Stimulated activated memory B cell treated with anti-CD40 and anti-IgM and Interleukin-4, amounts not matched to agents 10 μg/mL and 1 μg/mL and 100 μg/mL, for 72 hours (primary cell): ENCODE measurements around the gene NQO2.
"Not testable (repeated sequence)": the region's sequence is repeated elsewhere in the genome, so short reads cannot be mapped to it uniquely, and the experiment has no call there.

Experiments used
- ATAC-seq: fragments of 150-1000 bp; cut with Tn5 transposase; 2 replicates; pipeline ENCODE4 v1.10.0; 2021
- H3K27ac Mint-ChIP-seq: one replicate; pipeline ENCODE4 v1.8.0; 2022; ENCODE audit warnings: mild to moderate bottlenecking, mixed read lengths
- H3K27me3 Mint-ChIP-seq: one replicate; pipeline ENCODE4 v1.8.0; 2022; ENCODE audit warnings: mixed read lengths
- H3K36me3 Mint-ChIP-seq: one replicate; pipeline ENCODE4 v1.8.0; 2022; ENCODE audit warnings: mixed read lengths
- H3K4me1 Mint-ChIP-seq: one replicate; pipeline ENCODE4 v1.8.0; 2022; ENCODE audit warnings: mixed read lengths
- H3K4me3 Mint-ChIP-seq: one replicate; pipeline ENCODE4 v1.8.0; 2022; ENCODE audit warnings: mild to moderate bottlenecking, moderate library complexity, mixed read lengths
- H3K9me3 Mint-ChIP-seq: one replicate; pipeline ENCODE4 v1.8.0; 2022; ENCODE audit warnings: mixed read lengths

The NQO2 gene

GRCh38 chr6:2992330-2992979, 7.2 kb upstream of the NQO2 start:
- H3K36me3 Mint-ChIP-seq = no peaks in the 10 kb centered on the region
- no peak overlapping the region for H3K27ac Mint-ChIP-seq
- H3K4me3 Mint-ChIP-seq = no peak overlapping the region
- H3K9me3 Mint-ChIP-seq = no peaks in the 10 kb centered on the region
- no peaks in the 10 kb centered on the region for H3K27me3 Mint-ChIP-seq
- ATAC-seq = no peak
- peaks cover 33% of the 10 kb centered on the region for H3K4me1 Mint-ChIP-seq

- no peaks in the 10 kb centered on the region for H3K9me3 Mint-ChIP-seq
- H3K4me3 Mint-ChIP-seq = no peak overlapping the region
- H3K4me1 Mint-ChIP-seq = peaks cover 30% of the 10 kb centered on the region
- H3K27ac Mint-ChIP-seq = no peak overlapping the region
- H3K27me3 Mint-ChIP-seq = no peaks in the 10 kb centered on the region
- no peak for ATAC-seq
- no peaks in the 10 kb centered on the region for H3K36me3 Mint-ChIP-seq
These were observed 5.9 kb upstream of the NQO2 start for GRCh38 chr6:2993755-2994317.

GRCh38 chr6:2998249-2998997, 1.3 kb upstream of the NQO2 start:
- H3K27me3 Mint-ChIP-seq, H3K9me3 Mint-ChIP-seq, H3K36me3 Mint-ChIP-seq: not testable (repeated sequence)
- H3K4me1 Mint-ChIP-seq = peaks cover 39% of the 10 kb centered on the region
- peak overlapping the region; percentile 82 for H3K27ac Mint-ChIP-seq
- peak overlapping the region; percentile 87 for H3K4me3 Mint-ChIP-seq
- ATAC-seq = peak; percentile 63

GRCh38 chr6:2998998-2999617, 586 bp upstream of the NQO2 start:
- peaks cover 5% of the 10 kb centered on the region for H3K36me3 Mint-ChIP-seq
- peaks cover 39% of the 10 kb centered on the region for H3K4me1 Mint-ChIP-seq
- H3K9me3 Mint-ChIP-seq = no peaks in the 10 kb centered on the region
- H3K27me3 Mint-ChIP-seq = no peaks in the 10 kb centered on the region
- peak overlapping the region; percentile 82 for H3K27ac Mint-ChIP-seq
- ATAC-seq = peak; percentile 71
- H3K4me3 Mint-ChIP-seq = peak overlapping the region; percentile 87

- peaks cover 43% of the 10 kb centered on the region for H3K4me1 Mint-ChIP-seq
- no peak overlapping the region for H3K27ac Mint-ChIP-seq
- no peaks in the 10 kb centered on the region for H3K27me3 Mint-ChIP-seq
- H3K9me3 Mint-ChIP-seq = no peaks in the 10 kb centered on the region
- peaks cover 27% of the 10 kb centered on the region for H3K36me3 Mint-ChIP-seq
- no peak for ATAC-seq
- peak overlapping the region; percentile 90 for H3K4me3 Mint-ChIP-seq
These were observed 1.6 kb downstream of the NQO2 start for GRCh38 chr6:3001146-3001772.

- Mint-ChIP-seq H3K27ac (no peak overlapping the region), H3K4me1 (peaks cover 37% of the 10 kb centered on the region), H3K4me3 (no peak overlapping the region), H3K9me3 (no peaks in the 10 kb centered on the region), H3K27me3 (no peaks in the 10 kb centered on the region), H3K36me3 (peaks cover 33% of the 10 kb centered on the region)
- no peak for ATAC-seq
These were observed 2.1 kb downstream of the NQO2 start for GRCh38 chr6:3001773-3002293.

- Mint-ChIP-seq H3K4me1 (peaks cover 31% of the 10 kb centered on the region), H3K36me3 (peaks cover 45% of the 10 kb centered on the region), H3K27ac (peak overlapping the region; percentile 40)
- not testable (repeated sequence) for ATAC-seq, H3K4me3 Mint-ChIP-seq, H3K9me3 Mint-ChIP-seq, H3K27me3 Mint-ChIP-seq
These were observed 3.5 kb downstream of the NQO2 start for GRCh38 chr6:3003226-3003625.

GRCh38 chr6:3005077-3005476, 5.4 kb downstream of the NQO2 start:
- Mint-ChIP-seq H3K4me3 (no peak overlapping the region), H3K27ac (no peak overlapping the region), H3K27me3 (no peaks in the 10 kb centered on the region), H3K9me3 (peaks cover 3% of the 10 kb centered on the region), H3K4me1 (peaks cover 16% of the 10 kb centered on the region), H3K36me3 (peaks cover 64% of the 10 kb centered on the region)
- ATAC-seq = no peak

GRCh38 chr6:3005874-3006273, 6.2 kb downstream of the NQO2 start:
- no peak overlapping the region for H3K4me3 Mint-ChIP-seq
- no peak for ATAC-seq
- H3K4me1 Mint-ChIP-seq = peaks cover 11% of the 10 kb centered on the region

GRCh38 chr6:3006476-3006875, 6.8 kb downstream of the NQO2 start:
- H3K4me3 Mint-ChIP-seq = no peak overlapping the region
- no peak overlapping the region for H3K27ac Mint-ChIP-seq
- H3K36me3 Mint-ChIP-seq = peaks cover 78% of the 10 kb centered on the region
- H3K27me3 Mint-ChIP-seq = no peaks in the 10 kb centered on the region
- ATAC-seq = no peak
- peaks cover 7% of the 10 kb centered on the region for H3K4me1 Mint-ChIP-seq
- H3K9me3 Mint-ChIP-seq = peaks cover 10% of the 10 kb centered on the region

More at GRCh38 chr6:3005874-3006273, 6.2 kb downstream of the NQO2 start:
- Mint-ChIP-seq H3K36me3 (peaks cover 72% of the 10 kb centered on the region), H3K27me3 (no peaks in the 10 kb centered on the region), H3K27ac (no peak overlapping the region), H3K9me3 (peaks cover 7% of the 10 kb centered on the region)

GRCh38 chr6:3007571-3007970, 7.9 kb downstream of the NQO2 start:
- Mint-ChIP-seq H3K36me3 (peaks cover 87% of the 10 kb centered on the region), H3K4me3 (no peak overlapping the region), H3K27ac (no peak overlapping the region), H3K27me3 (no peaks in the 10 kb centered on the region), H3K9me3 (peaks cover 17% of the 10 kb centered on the region), H3K4me1 (peaks cover 7% of the 10 kb centered on the region)
- ATAC-seq = no peak

- not testable (repeated sequence) for H3K4me1 Mint-ChIP-seq, ATAC-seq, H3K4me3 Mint-ChIP-seq, H3K27me3 Mint-ChIP-seq, H3K27ac Mint-ChIP-seq
- peaks cover 91% of the 10 kb centered on the region for H3K36me3 Mint-ChIP-seq
- peaks cover 17% of the 10 kb centered on the region for H3K9me3 Mint-ChIP-seq
These were observed 9.1 kb downstream of the NQO2 start for GRCh38 chr6:3008712-3009265.

- no peak overlapping the region for H3K4me3 Mint-ChIP-seq
- H3K4me1 Mint-ChIP-seq = peaks cover 7% of the 10 kb centered on the region
- peaks cover 91% of the 10 kb centered on the region for H3K36me3 Mint-ChIP-seq
- no peaks in the 10 kb centered on the region for H3K27me3 Mint-ChIP-seq
- H3K27ac Mint-ChIP-seq = no peak overlapping the region
- peaks cover 17% of the 10 kb centered on the region for H3K9me3 Mint-ChIP-seq
- ATAC-seq = no peak
These were observed 10.2 kb downstream of the NQO2 start for GRCh38 chr6:3009930-3010329.

- Mint-ChIP-seq H3K4me3 (no peak overlapping the region), H3K36me3 (peaks cover 88% of the 10 kb centered on the region), H3K4me1 (no peaks in the 10 kb centered on the region), H3K9me3 (peaks cover 17% of the 10 kb centered on the region), H3K27me3 (no peaks in the 10 kb centered on the region), H3K27ac (no peak overlapping the region)
- ATAC-seq = no peak
These were observed 11.5 kb downstream of the NQO2 start for GRCh38 chr6:3011158-3011557.

- Mint-ChIP-seq H3K4me1 (no peaks in the 10 kb centered on the region), H3K27ac (no peak overlapping the region), H3K4me3 (no peak overlapping the region), H3K36me3 (peaks cover 86% of the 10 kb centered on the region), H3K27me3 (no peaks in the 10 kb centered on the region), H3K9me3 (peaks cover 17% of the 10 kb centered on the region)
- ATAC-seq = no peak
These were observed 11.9 kb downstream of the NQO2 start for GRCh38 chr6:3011592-3011991.
